ENCODE data around the gene IFI35.
"Not testable (repeated sequence)": the region's sequence is repeated elsewhere in the genome, so short reads cannot be mapped to it uniquely, and the experiment has no call there.

IFI35 gene

DNA sequence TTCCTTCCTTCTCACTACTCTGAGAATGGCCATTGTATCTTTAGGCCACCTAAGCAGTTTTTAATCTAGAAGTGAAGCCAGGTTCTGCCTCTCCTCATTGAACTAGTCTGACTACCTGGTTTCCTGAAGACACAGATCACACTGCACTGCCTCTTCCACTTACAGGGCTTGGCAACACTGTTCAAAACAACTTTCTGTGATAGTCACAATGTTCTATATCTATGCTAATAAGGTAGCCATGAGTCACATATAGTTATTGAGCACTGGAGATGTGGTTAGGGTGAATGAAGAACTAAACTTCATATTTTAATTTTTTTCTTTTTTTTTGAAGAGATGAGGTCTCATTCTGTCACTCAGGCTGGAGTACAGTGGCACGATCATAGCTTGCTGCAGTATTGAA, 45.4 kb downstream of the IFI35 start:
- ChIA-PET CTCF (no interaction called here), POLR2A (no interaction called here)
- DNase-seq (ENCODE audit: extremely low spot score): no peak
- TF ChIP-seq ZNF384 (IDR thresholded peaks at IDR 0.05) (no peak), FOXA1 (IDR thresholded peaks at IDR 0.05) (no peak), LEF1 (IDR thresholded peaks at IDR 0.05; ENCODE audit: borderline replicate concordance) (no peak), FOXK2 (IDR thresholded peaks at IDR 0.05) (no peak), HDGF (IDR thresholded peaks at IDR 0.05; ENCODE audit: borderline replicate concordance) (no peak), BHLHE40 (IDR thresholded peaks at IDR 0.05; ENCODE audit: borderline replicate concordance) (no peak), TARDBP (IDR thresholded peaks at IDR 0.05) (no peak), L3MBTL2 (conservative IDR thresholded peaks at IDR 0.05) (no peak), FOXM1 (IDR thresholded peaks at IDR 0.05; ENCODE audit: borderline replicate concordance) (no peak), SP1 (IDR thresholded peaks at IDR 0.05) (no peak), ELF4 (IDR thresholded peaks at IDR 0.05) (no peak), ARNT (IDR thresholded peaks at IDR 0.05) (no peak), SUZ12 (IDR thresholded peaks at IDR 0.05) (no peak), NFRKB (IDR thresholded peaks at IDR 0.05) (no peak)
- TF ChIP-seq, protein P1, sequence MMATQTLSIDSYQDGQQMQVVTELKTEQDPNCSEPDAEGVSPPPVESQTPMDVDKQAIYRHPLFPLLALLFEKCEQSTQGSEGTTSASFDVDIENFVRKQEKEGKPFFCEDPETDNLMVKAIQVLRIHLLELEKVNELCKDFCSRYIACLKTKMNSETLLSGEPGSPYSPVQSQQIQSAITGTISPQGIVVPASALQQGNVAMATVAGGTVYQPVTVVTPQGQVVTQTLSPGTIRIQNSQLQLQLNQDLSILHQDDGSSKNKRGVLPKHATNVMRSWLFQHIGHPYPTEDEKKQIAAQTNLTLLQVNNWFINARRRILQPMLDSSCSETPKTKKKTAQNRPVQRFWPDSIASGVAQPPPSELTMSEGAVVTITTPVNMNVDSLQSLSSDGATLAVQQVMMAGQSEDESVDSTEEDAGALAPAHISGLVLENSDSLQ (IDR thresholded peaks at IDR 0.05): no peak

DNA sequence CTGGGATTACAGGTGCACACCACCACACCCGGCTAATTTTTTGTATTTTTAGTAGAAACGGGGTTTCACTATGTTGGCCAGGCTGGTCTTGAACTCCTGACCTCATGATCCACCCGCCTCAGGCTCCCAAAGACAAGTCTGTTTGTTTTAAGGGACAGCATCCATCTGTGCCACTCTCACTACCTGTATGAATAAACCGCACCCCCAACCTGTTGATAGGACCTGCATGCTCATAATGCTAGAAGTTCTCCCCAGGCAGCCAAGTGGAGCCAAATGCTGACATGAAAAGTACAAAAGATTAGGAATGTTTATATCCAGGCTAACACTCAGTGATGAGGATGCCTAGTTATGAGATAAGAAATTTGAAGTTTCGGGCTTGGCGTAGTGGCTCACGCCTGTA, 46.4 kb downstream of the IFI35 start:
- CTCF ChIA-PET: interaction anchor here (0.7 kb wide), 1 partner anchor 1565 kb away, joined by 6 read pairs; no protein-coding TSS in a partner anchor
- POLR2A ChIA-PET; DNase-seq (ENCODE audit: extremely low spot score): not testable (repeated sequence)

DNA sequence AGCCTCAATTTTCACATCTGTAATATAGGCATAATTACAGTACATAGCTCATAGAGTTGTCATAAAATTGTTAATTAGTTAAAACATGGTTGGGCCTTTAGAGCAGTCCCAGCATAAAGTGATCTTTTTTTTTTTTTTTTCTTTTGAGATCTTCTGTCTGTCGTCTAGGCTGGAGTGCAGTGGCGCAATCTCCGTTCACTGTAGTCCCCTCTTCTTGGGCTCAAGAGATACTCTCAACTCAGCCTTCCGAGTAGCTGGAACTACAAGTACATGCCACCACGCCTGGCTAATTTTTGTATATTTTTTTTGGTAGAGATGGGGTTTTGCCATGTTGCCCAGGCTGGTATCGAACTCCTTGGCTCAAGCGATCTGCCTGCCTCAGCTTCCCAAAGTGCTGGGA, 49.5 kb downstream of the IFI35 start:
- POLR2A ChIA-PET: interaction anchor here (0.9 kb wide), 1 partner anchor 58 kb away, joined by 3 read pairs; the partner anchor contains the start of gene RPL27
- CTCF ChIA-PET: no interaction called here
- DNase-seq (ENCODE audit: extremely low spot score): no peak
- TF ChIP-seq CTBP1 (IDR thresholded peaks at IDR 0.05; ENCODE audit: borderline replicate concordance): no peak

DNA sequence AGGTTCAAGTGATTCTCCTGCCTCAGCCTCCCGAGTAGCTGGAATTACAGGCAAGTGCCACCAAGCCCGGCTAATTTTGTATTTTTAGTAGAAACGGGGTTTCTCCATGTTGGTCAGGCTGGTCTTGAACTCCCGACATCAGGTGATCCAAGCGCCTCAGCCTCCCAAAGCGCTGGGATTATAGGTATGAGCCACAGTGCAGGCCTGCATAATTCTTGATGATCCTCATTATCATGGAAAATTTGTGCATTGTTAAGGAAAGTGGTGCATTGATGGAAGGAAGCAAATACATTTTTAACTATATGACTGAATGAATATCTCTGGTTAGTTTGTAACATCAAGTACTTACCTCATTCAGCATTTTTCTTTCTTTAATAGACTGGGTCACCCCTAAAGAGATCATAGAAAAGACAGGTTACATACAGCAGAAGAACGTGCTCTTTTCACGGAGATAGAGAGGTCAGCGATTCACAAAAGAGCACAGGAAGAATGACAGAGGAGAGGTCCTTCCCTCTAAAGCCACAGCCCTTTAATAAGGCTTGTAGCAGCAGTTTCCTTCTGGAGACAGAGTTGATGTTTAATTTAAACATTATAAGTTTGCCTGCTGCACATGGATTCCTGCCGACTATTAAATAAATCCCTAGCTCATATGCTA, 56.5 kb downstream of the IFI35 start:
- TF ChIP-seq LEF1 (IDR thresholded peaks at IDR 0.05; ENCODE audit: borderline replicate concordance): no peak
- TF ChIP-seq BHLHE40 (IDR thresholded peaks at IDR 0.05; ENCODE audit: borderline replicate concordance): no peak
- no peak for TF ChIP-seq HDGF (IDR thresholded peaks at IDR 0.05; ENCODE audit: borderline replicate concordance)
- TF ChIP-seq ZNF384 (IDR thresholded peaks at IDR 0.05): no peak
- no peak for TF ChIP-seq L3MBTL2 (conservative IDR thresholded peaks at IDR 0.05)
- TF ChIP-seq, protein P1 (IDR thresholded peaks at IDR 0.05): no peak
- no peak for TF ChIP-seq ELF4 (IDR thresholded peaks at IDR 0.05)
- no peak for TF ChIP-seq FOXA1 (IDR thresholded peaks at IDR 0.05)
- no peak for TF ChIP-seq CTBP1 (IDR thresholded peaks at IDR 0.05; ENCODE audit: borderline replicate concordance)
- TF ChIP-seq SP1 (IDR thresholded peaks at IDR 0.05): no peak
- TF ChIP-seq SUZ12 (IDR thresholded peaks at IDR 0.05): no peak
- TF ChIP-seq FOXM1 (IDR thresholded peaks at IDR 0.05; ENCODE audit: borderline replicate concordance): no peak
- TF ChIP-seq ARNT (IDR thresholded peaks at IDR 0.05): no peak
- TF ChIP-seq FOXK2 (IDR thresholded peaks at IDR 0.05): no peak
- TF ChIP-seq TARDBP (IDR thresholded peaks at IDR 0.05): no peak
- CTCF ChIA-PET: no interaction called here
- POLR2A ChIA-PET: interaction anchor here (1.5 kb wide), 1 partner anchor 62 kb away, joined by 3 read pairs; the partner anchor contains the start of gene BRCA1
- no peak for DNase-seq (ENCODE audit: extremely low spot score)

Measured in HEK293T (cell line).